ENCODE data around the gene USP37. TPM values are rescaled to one million over a fixed set of nuclear protein-coding genes. Genes with fewer than 3 reads are reported as not detected.

The USP37 gene
- total RNA-seq, 1 experiment from 2014 or later = 23.5 TPM

DNA sequence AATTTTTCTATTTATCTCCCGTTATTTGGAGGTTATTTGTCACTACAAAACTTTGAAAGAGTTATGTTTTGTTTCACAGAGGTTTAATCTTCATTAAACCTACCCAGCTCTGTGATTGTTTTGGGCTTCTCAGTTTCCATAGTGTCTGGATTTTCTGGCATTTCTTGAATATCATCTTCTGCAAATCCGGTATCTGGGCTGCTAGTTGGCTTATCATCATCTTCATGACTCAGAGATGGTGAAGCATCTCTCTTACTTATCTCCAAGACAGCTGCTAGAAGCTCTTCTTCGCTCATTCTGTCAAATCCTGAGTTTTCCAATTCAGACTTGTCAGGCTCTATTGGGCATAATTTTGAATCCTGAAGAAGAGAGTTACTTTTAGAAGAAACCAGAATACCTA is 93.6 kb downstream of the USP37 start:
- ATAC-seq (no peak), DNase-seq (ENCODE audit: low read depth, low spot score) (no peak)
- Histone ChIP-seq H3K9me3 (ENCODE audit: control insufficient read depth in 1 of 2, insufficient read depth in 1 of 2, low read depth in 1 of 2, low read length in 2 of 2) (no peaks in the 10 kb centered on the region), H2AFZ (ENCODE audit: low read depth, low read length, poor library complexity, severe bottlenecking) (no peak overlapping the region), H3K4me1 (ENCODE audit: control insufficient read depth in 1 of 2, insufficient read depth in 2 of 2, low read length in 2 of 2) (no peaks in the 10 kb centered on the region), H3K27me3 (ENCODE audit: insufficient read depth, low read length) (no peaks in the 10 kb centered on the region), H4K20me1 (ENCODE audit: insufficient read depth) (no peaks in the 10 kb centered on the region), H3K9ac (ENCODE audit: low read length) (no peak overlapping the region), H3K4me3 (replicated peaks in 1 of 2; ENCODE audit: low read depth in 1 of 2, low read length in 2 of 2) (no peak overlapping the region), H3K9me2 (ENCODE audit: insufficient read depth) (no peaks in the 10 kb centered on the region), H3K27ac (ENCODE audit: low read depth, low read length) (no peak overlapping the region), H3K79me2 (ENCODE audit: insufficient read depth, low read length) (no peaks in the 10 kb centered on the region), H3K4me2 (ENCODE audit: low read length) (no peak overlapping the region), H3K36me3 (ENCODE audit: control insufficient read depth in 1 of 2, insufficient read depth in 2 of 2, low read length in 2 of 2) (peaks cover 17 to 18% of the 10 kb centered on the region in 2 experiments; a peak in 3 of 4 replicates)
- no peak for TF ChIP-seq SP1 (IDR thresholded peaks at IDR 0.05; ENCODE audit: low read depth)
- TF ChIP-seq YY1 (IDR thresholded peaks at IDR 0.05; ENCODE audit: extremely low read depth, insufficient replicate concordance, low read depth, low read length) = no peak
- no peak for TF ChIP-seq CEBPB (IDR thresholded peaks at IDR 0.05; ENCODE audit: low read depth)
- TF ChIP-seq, protein P1, sequence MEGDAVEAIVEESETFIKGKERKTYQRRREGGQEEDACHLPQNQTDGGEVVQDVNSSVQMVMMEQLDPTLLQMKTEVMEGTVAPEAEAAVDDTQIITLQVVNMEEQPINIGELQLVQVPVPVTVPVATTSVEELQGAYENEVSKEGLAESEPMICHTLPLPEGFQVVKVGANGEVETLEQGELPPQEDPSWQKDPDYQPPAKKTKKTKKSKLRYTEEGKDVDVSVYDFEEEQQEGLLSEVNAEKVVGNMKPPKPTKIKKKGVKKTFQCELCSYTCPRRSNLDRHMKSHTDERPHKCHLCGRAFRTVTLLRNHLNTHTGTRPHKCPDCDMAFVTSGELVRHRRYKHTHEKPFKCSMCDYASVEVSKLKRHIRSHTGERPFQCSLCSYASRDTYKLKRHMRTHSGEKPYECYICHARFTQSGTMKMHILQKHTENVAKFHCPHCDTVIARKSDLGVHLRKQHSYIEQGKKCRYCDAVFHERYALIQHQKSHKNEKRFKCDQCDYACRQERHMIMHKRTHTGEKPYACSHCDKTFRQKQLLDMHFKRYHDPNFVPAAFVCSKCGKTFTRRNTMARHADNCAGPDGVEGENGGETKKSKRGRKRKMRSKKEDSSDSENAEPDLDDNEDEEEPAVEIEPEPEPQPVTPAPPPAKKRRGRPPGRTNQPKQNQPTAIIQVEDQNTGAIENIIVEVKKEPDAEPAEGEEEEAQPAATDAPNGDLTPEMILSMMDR (IDR thresholded peaks at IDR 0.05 in 2 of 3, conservative IDR thresholded peaks at IDR 0.05 in 1 of 3; ENCODE audit: borderline replicate concordance in 1 of 3, insufficient read depth in 1 of 3, low read depth in 2 of 3, low read length in 2 of 3) = no peak
- TF ChIP-seq, protein P2, sequence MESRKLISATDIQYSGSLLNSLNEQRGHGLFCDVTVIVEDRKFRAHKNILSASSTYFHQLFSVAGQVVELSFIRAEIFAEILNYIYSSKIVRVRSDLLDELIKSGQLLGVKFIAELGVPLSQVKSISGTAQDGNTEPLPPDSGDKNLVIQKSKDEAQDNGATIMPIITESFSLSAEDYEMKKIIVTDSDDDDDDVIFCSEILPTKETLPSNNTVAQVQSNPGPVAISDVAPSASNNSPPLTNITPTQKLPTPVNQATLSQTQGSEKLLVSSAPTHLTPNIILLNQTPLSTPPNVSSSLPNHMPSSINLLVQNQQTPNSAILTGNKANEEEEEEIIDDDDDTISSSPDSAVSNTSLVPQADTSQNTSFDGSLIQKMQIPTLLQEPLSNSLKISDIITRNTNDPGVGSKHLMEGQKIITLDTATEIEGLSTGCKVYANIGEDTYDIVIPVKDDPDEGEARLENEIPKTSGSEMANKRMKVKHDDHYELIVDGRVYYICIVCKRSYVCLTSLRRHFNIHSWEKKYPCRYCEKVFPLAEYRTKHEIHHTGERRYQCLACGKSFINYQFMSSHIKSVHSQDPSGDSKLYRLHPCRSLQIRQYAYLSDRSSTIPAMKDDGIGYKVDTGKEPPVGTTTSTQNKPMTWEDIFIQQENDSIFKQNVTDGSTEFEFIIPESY (IDR thresholded peaks at IDR 0.05; ENCODE audit: extremely low read depth, insufficient replicate concordance, low read length) = no peak
- TF ChIP-seq EGR1 (IDR thresholded peaks at IDR 0.05; ENCODE audit: low read depth) = no peak
- TF ChIP-seq ZFX (IDR thresholded peaks at IDR 0.05) = no peak
- TF ChIP-seq EZH2phosphoT487 (IDR thresholded peaks at IDR 0.05; ENCODE audit: borderline replicate concordance) = no peak
- no peak for TF ChIP-seq ZNF274 (IDR thresholded peaks at IDR 0.05; ENCODE audit: low read depth, low read length)
- TF ChIP-seq, protein P3, sequence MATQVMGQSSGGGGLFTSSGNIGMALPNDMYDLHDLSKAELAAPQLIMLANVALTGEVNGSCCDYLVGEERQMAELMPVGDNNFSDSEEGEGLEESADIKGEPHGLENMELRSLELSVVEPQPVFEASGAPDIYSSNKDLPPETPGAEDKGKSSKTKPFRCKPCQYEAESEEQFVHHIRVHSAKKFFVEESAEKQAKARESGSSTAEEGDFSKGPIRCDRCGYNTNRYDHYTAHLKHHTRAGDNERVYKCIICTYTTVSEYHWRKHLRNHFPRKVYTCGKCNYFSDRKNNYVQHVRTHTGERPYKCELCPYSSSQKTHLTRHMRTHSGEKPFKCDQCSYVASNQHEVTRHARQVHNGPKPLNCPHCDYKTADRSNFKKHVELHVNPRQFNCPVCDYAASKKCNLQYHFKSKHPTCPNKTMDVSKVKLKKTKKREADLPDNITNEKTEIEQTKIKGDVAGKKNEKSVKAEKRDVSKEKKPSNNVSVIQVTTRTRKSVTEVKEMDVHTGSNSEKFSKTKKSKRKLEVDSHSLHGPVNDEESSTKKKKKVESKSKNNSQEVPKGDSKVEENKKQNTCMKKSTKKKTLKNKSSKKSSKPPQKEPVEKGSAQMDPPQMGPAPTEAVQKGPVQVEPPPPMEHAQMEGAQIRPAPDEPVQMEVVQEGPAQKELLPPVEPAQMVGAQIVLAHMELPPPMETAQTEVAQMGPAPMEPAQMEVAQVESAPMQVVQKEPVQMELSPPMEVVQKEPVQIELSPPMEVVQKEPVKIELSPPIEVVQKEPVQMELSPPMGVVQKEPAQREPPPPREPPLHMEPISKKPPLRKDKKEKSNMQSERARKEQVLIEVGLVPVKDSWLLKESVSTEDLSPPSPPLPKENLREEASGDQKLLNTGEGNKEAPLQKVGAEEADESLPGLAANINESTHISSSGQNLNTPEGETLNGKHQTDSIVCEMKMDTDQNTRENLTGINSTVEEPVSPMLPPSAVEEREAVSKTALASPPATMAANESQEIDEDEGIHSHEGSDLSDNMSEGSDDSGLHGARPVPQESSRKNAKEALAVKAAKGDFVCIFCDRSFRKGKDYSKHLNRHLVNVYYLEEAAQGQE (IDR thresholded peaks at IDR 0.05; ENCODE audit: low read depth) = no peak
- TF ChIP-seq, protein P4, sequence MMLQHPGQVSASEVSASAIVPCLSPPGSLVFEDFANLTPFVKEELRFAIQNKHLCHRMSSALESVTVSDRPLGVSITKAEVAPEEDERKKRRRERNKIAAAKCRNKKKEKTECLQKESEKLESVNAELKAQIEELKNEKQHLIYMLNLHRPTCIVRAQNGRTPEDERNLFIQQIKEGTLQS (IDR thresholded peaks at IDR 0.05) = no peak
- no peak for TF ChIP-seq SIN3A (IDR thresholded peaks at IDR 0.05; ENCODE audit: low read depth)
- TF ChIP-seq EZH2 (IDR thresholded peaks at IDR 0.05) = no peak
- no peak for TF ChIP-seq POLR2A (IDR thresholded peaks at IDR 0.05; ENCODE audit: borderline replicate concordance, extremely low read depth, insufficient read depth, insufficient read length)
- no peak for TF ChIP-seq JUND (IDR thresholded peaks at IDR 0.05)
- TF ChIP-seq CBX3 (IDR thresholded peaks at IDR 0.05; ENCODE audit: low read depth) = no peak
- no peak for TF ChIP-seq TCF7L2 (IDR thresholded peaks at IDR 0.05; ENCODE audit: borderline replicate concordance, extremely low read depth, insufficient read depth, insufficient read length)
- BruUV-seq (replicated peaks) = no TSS peak
- ChIA-PET POLR2A (no interaction called here), CTCF (no interaction called here), RAD21 (ENCODE audit: low non-redundant PET in 1 of 2, low total read pairs in 2 of 2, uncharacterized antibody in 2 of 2, unreplicated experiment in 2 of 2) (no interaction called here)
- intact Hi-C loops (cut with micrococcal nuclease) = no loop called here

All from HCT116 (cell line).